NCI-H460 (cell line): ENCODE measurements around the gene NF2. TPM values are rescaled to one million over a fixed set of nuclear protein-coding genes. Genes with fewer than 3 reads are reported as not detected.
A peak's percentile ranks its signal among the peaks of the same experiment; 100 is the strongest.
"Not testable (repeated sequence)": the region's sequence is repeated elsewhere in the genome, so short reads cannot be mapped to it uniquely, and the experiment has no call there.

Experiments used
- DNase-seq: peaks from one replicate; pipeline ENCODE4 v3.0.0-alpha.2; 2016; ENCODE audit warnings: low read depth; ENCODE audit errors: extremely low read depth
- total RNA-seq: library from RNA; depleted of rRNA; stranded (reverse); fragments of >200 nt; shearing (Covaris generic); gene quantifications from 2 replicates; pipeline ENCODE4 v1.2.3, GENCODE V29; 2014

The NF2 gene
- total RNA-seq, 1 experiment from 2014 or later = 33.0 TPM

DNA sequence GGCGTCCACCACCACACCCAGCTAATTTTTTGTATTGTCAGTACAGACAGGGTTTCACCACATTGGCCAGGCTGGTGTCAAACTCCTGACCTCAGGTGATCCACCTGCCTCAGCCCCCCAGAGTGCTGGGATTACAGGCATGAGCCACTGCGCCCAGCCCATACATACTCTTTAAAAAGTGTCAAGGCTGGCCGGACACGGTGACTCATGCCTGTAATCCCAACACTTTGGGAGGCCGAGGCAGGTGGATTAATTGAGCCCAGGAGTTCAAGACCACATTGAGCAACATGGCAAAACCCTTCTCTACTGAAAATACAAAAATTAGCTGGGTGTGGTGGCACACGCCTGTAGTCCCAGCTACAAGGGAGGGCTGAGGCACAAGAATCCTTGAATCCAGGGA is 9.0 kb upstream of the NF2 start:
- DNase-seq = not testable (repeated sequence)

DNA sequence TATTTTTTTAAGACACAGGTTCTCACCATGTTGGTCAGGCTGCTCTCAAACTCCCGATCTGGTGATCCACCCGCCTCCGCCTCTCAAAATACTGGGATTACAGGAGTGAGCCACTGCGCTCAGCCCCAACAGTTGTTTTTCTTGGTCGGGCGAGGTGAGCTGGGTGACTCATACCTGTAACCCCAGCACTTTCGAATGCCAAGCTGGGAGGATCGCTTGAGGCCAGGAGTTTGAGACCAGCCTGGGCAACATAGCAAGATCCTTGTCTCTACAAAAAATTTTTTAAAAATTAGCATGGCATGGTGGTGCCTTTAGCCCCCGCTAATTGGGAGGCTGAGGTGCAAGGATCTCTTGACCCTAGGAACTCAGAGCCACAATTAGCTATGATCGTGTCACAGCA is 7.0 kb upstream of the NF2 start:
- DNase-seq = no peak

GRCh38 chr22:29597871-29598683 is 5.4 kb upstream of the NF2 start:
- DNase-seq = not testable (repeated sequence)

- no peak for DNase-seq
Observed at GRCh38 chr22:29598684-29599020, 4.8 kb upstream of the NF2 start.

GRCh38 chr22:29604076-29604360 is 585 bp downstream of the NF2 start:
- no peak for DNase-seq

DNA sequence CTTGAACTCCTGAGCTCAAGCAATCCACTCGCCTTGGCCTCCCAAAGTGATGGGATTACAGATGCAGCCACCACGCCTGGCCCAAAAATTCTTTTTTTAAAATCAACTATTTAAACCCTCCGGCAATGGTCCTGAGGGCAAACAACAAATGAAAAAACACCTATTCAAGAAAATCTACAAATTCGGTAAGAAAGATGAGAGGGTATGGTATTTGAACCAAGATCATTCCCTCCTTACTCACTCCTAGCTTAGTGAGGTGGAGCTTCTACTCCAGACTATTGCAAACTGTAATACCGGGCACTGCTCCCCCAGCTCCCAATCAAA is 2.1 kb downstream of the NF2 start:
- DNase-seq = no peak

- no peak for DNase-seq
Observed at GRCh38 chr22:29606320-29606719, 2.9 kb downstream of the NF2 start.

- no peak for DNase-seq
Observed at GRCh38 chr22:29607426-29607825, 4.0 kb downstream of the NF2 start.

- no peak for DNase-seq
Observed at GRCh38 chr22:29609139-29609538, 5.7 kb downstream of the NF2 start.

DNA sequence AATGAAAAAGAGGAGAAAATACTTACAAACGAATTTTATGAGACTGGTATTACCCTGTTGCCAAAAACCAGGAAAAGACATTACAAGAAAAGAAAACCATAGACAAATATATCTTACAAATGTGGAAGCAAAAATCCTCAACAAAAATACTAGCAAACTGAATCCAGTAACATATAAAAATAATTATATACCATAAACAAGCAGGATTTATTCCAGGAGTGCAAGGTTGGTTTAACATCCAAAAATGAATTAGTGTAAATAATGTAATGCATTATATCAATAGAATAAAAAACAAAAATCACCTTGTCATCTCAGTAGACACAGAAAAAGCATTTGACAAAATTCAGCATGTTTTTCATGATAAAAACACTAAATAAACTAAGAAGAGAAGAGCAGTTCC is 7.3 kb downstream of the NF2 start:
- DNase-seq = no peak

GRCh38 chr22:29615705-29616327 is 12.4 kb downstream of the NF2 start:
- DNase-seq = no peak

DNA sequence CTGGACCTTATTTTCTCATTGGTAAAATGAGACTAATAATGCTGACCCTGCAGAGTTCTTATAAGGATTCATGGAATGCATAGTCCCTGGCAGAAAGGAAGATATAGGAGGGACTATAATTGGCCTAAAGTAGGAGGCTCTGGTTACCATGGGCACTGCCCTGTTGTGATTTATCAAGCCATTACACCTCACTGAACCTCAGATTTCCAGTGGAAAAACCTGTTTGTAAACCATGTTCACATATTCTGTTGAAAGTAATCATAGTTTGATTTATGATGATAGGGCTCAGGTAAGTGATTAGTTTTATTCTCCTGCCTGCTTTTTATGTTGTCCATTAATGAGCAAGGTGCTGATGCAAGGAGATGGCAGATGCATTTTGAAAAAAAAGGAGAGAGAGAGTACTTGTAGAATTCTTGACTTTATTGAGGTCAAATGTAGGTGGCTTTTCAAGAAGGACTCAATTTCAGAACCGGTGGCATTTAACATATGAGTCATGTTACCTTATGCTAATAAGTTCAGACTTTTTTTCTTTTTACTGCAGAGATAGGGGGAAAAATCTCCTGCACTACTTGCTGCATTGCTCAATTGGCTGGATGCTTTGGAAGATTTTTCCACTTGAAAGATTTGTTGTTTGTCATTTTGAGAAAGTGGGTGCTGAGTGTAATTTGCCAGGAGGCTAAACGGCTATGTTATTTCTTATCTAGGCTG is 14.6 kb downstream of the NF2 start:
- DNase-seq = no peak

GRCh38 chr22:29621761-29622526 is 18.5 kb downstream of the NF2 start:
- peak; percentile 76 for DNase-seq

DNA sequence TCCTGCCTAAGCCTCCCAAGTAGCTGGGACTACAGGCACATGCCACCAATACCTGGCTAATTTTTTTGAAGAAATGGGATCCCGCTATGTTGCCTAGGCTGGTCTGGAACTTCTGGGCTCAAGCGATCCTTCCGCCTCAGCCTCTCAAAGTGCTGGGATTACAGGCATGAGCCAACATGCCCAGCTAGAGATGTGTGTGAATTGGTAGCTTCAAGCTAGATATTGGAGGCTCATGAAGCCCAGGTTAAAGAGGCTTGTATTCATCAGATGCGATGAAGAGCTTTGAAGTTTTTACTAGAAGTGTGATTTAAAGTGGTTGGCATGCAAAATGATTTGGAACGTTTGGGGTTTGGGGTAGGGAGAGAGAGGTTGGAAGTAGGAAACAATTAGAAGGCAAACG is 19.6 kb downstream of the NF2 start:
- no peak for DNase-seq

DNA sequence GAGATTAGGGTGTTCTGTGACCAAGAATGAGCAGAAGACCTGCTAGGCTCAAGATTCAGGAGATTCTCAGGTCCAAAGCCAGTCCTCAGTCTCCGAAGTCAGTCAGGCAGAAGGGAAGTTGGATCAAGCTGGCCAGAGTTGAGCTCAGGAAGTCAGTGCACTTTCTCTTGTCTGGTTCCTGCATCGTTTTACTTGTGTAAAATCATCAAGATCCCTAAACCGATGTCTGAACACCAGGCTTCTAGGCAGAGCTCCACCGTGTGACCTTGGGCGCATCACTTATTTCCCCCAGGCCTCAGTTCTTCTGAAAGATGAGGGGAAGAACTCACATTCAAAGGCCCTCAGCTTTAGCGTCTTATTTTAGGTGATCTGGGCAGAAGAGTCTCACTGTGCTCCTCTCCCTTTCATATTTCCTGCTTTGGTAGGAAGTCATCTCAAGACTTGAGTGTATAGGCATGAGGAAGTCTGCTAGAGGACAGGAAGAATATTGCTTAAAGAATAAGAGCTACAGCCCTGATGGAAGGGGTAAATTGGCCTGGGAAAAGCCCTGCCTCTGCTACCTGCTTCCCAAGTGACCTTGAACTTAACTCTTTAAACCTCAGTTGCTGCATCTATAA is 20.2 kb downstream of the NF2 start:
- no peak for DNase-seq

- peak; percentile 33 for DNase-seq
Observed at GRCh38 chr22:29625090-29625825, 21.8 kb downstream of the NF2 start.

DNA sequence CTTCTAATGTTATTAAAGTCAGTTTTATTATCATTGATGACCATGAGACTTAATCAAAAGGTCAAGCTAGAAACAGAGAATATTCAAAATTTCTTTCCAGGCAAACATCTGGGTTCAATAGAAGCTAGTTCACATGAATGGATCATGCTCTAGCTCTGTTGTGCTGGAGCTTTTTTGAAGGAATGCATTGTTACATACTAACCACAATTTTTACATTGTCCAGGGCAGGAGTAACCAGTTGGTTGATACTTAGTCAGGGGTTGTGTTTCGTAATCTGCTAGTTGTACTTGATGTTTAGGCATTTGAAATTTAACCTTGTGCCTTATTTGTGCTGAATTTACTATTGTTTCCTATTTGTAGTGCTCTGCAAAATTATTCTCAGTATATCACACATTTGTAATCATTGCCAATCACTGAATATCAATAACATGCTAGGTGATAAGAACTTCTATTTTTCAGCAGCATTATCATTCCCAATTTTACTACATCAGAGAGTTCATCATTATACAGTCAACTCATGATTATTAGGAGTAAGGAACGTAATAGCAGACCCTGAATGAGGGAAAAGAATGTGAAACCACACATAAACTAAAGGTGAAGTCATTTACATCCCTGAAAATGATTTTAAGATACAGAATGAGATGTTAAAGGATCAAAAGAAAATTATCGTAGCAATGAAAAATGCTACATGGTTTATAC is 23.2 kb downstream of the NF2 start:
- DNase-seq = no peak

GRCh38 chr22:29627196-29627535 is 23.7 kb downstream of the NF2 start:
- DNase-seq = no peak

DNA sequence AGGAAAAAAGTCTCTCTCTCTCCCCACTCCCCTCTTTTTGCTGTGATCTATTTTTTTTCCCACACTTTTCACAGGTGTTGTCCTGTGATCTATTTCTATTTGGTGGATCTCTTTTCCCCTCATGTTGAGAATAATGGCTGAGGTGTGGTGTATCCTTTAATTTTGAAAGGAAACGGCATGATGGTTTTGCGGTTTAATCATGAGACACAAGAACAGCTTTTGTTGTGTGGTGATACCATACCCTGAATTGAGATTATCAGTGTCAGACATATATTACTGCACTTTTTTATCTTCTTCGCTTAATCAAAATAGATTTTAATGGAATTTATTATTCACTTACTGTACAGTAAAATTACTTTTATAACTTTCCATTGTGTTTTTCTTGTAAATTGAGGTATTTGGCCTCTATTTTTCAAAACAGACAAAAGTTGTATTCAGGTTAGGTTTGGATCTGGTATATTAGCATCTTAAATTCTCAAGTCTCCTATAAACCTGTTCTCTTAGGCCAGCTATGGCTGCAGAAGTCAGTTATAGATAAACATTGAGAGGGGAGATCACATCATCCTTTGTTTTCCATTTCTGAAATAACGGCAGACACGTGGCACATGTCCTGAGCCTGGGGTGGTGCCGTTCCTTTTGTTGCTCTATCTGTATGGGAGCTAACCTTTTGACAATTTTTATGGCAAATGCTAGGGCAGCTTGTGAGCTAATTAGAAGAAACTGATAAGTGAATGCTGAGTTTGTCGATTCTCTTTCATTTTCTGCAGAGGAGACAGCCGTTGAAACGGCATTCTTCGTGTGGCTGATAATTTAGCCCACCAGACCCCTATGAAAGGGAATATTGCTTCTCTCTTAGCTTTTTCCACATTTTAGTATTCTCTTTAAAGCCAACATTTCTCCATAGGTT is 25.8 kb downstream of the NF2 start:
- no peak for DNase-seq
